Skeletal muscle tissue (tissue), 4 donors: ENCODE results near the gene CTTN. TPM values are rescaled to one million over a fixed set of nuclear protein-coding genes. Genes with fewer than 3 reads are reported as not detected.

Experiments
- H3K27ac ChIP-seq: one replicate; pipeline ENCODE4 v1.7.0; 2013; ENCODE audit warnings: mild to moderate bottlenecking, low read depth, low read length, inconsistent platforms
- H3K27me3 ChIP-seq, 3 donors: one replicate each; pipeline ENCODE4 v1.7.0; 2013; ENCODE audit warnings: low read length in 3 of 3; ENCODE audit not compliant: control insufficient read depth in 3 of 3, insufficient read depth in 3 of 3
- H3K36me3 ChIP-seq, 3 donors: one replicate each; pipeline ENCODE4 v1.7.0; 2013; ENCODE audit warnings: low read length in 3 of 3; ENCODE audit not compliant: control insufficient read depth in 3 of 3, insufficient read depth in 3 of 3
- H3K4me1 ChIP-seq, 3 donors: one replicate each; pipeline ENCODE4 v1.7.0; 2013; ENCODE audit warnings: low read length in 3 of 3, mild to moderate bottlenecking in 3 of 3; ENCODE audit not compliant: control insufficient read depth in 3 of 3, insufficient read depth in 3 of 3
- H3K4me3 ChIP-seq, 3 donors: one replicate each; pipeline ENCODE4 v1.7.0; 2013; ENCODE audit warnings: low read length in 3 of 3
- H3K9ac ChIP-seq, 3 donors: one replicate each; pipeline ENCODE4 v1.7.0; 2013; ENCODE audit warnings: low read length in 3 of 3, mild to moderate bottlenecking in 3 of 3, moderate library complexity in 2 of 3, low read depth in 1 of 3
- H3K9me3 ChIP-seq, 3 donors: one replicate each; pipeline ENCODE4 v1.7.0; 2013; ENCODE audit warnings: low read length in 3 of 3; ENCODE audit not compliant: control insufficient read depth in 3 of 3
- total RNA-seq: library from RNA; depleted of rRNA; stranded (reverse); fragments of >200 nt; gene quantifications from one replicate; pipeline ENCODE4 v1.2.3, GENCODE V29; 2014
- donor health status: Osteomylitis.

The CTTN gene
- total RNA-seq, 1 donor from 2014 or later = 71.5 TPM

GRCh38 chr11:70359451-70360205 is 38.7 kb upstream of the CTTN start:
- no peaks in the 10 kb centered on the region for H3K9me3 ChIP-seq
- H3K36me3 ChIP-seq = peaks cover 44 to 65% (median 64%) of the 10 kb centered on the region in 3 donors
- no peak overlapping the region for H3K27ac ChIP-seq
- H3K27me3 ChIP-seq = no peaks in the 10 kb centered on the region
- no peaks in the 10 kb centered on the region for H3K4me1 ChIP-seq
- H3K9ac ChIP-seq = no peak overlapping the region
- H3K4me3 ChIP-seq = no peak overlapping the region

GRCh38 chr11:70360211-70360610 is 38.1 kb upstream of the CTTN start:
- peaks cover 48 to 66% (median 65%) of the 10 kb centered on the region in 3 donors for H3K36me3 ChIP-seq

DNA sequence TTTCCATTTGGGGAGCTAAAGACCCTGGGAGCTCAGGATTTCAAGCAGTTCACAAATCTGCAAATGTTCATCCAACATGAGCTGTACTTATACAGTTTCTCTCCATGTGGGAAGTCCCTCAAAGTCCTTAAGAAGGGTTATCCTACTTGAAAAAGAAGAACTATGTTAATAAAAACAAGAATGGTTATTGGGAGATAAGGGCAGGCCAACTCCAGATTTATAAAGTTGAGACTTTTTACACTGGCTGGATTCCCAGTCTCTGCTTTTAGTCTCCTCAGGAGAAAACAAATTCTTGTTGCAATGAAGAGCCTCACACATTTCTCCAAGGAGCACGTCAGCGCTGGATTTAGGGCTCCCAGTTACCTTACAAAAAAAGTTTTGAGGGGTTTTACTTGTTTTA is 34.2 kb upstream of the CTTN start:
- no peaks in the 10 kb centered on the region for H3K4me1 ChIP-seq
- no peaks in the 10 kb centered on the region for H3K27me3 ChIP-seq
- peaks cover 32 to 46% (median 43%) of the 10 kb centered on the region in 3 donors for H3K36me3 ChIP-seq
- H3K9ac ChIP-seq = no peak overlapping the region
- H3K9me3 ChIP-seq = no peaks in the 10 kb centered on the region
- H3K4me3 ChIP-seq = no peak overlapping the region
- H3K27ac ChIP-seq = no peak overlapping the region

More at GRCh38 chr11:70360211-70360610, 38.1 kb upstream of the CTTN start:
- Histone ChIP-seq H3K9ac (no peak overlapping the region), H3K27ac (no peak overlapping the region), H3K9me3 (no peaks in the 10 kb centered on the region), H3K27me3 (no peaks in the 10 kb centered on the region), H3K4me3 (no peak overlapping the region), H3K4me1 (no peaks in the 10 kb centered on the region)

DNA sequence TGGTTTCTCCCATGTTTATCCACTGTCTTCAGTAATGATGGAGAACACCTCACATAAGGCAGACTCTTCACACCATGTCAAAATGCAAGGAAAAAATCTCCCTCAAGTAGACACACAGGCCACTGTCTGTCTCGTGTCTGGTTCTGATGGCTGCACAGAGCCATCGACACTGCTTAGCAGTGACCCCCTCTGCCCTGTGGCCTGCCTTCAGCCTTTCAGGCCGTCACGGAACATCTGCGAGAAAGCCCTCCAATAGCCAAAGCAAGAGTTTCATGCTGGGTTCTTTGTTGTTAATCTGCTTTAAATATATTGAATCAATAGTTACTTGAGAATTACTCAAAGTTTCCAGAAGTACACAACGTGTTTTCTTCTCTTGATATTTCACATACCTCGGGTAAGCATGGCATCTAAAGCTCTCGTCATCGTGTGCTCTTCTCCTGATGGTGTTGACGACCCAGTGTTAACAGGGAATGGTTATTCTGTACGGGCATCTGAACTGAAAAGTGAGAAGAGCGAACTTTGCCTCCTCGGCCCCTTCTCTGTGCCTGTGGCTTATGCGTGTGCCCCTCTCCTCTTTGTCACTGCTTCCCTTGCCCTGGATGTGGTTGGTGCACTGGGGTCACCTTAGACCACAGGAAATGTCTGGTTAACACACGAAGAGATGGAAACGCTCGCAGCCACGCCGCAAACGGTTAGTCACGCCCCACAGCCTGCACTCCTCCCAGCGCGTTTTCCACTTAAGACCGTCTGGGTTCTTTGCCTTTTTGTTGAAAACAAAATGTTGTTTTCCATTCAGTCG is 33.4 kb upstream of the CTTN start:
- Histone ChIP-seq H3K27ac (no peak overlapping the region), H3K9me3 (no peaks in the 10 kb centered on the region), H3K4me3 (no peak overlapping the region), H3K36me3 (peaks cover 26 to 42% (median 37%) of the 10 kb centered on the region in 3 donors), H3K9ac (no peak overlapping the region), H3K27me3 (no peaks in the 10 kb centered on the region), H3K4me1 (no peaks in the 10 kb centered on the region)

DNA sequence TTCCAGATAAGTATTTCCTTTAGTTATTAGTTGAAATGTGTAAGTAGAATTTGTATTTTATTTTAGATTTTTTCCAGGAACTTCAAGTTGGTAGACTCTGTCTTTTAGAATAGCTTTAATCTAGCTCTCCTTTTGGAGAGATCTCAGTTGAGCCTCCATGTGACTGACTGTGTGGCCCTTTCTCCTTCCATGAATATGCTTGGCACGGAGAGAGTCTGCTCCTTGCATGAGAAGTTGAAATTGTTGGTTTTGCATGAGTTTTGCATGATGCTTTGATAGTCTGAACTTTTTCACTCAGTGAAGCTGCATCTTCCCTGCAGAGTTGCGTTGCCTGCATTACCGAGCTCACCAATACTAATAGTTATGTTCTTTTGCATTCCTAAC is 32.8 kb upstream of the CTTN start:
- Histone ChIP-seq H3K36me3 (peaks cover 22 to 42% (median 33%) of the 10 kb centered on the region in 3 donors), H3K4me3 (no peak overlapping the region), H3K4me1 (no peaks in the 10 kb centered on the region), H3K27ac (no peak overlapping the region), H3K27me3 (no peaks in the 10 kb centered on the region), H3K9me3 (no peaks in the 10 kb centered on the region), H3K9ac (no peak overlapping the region)

DNA sequence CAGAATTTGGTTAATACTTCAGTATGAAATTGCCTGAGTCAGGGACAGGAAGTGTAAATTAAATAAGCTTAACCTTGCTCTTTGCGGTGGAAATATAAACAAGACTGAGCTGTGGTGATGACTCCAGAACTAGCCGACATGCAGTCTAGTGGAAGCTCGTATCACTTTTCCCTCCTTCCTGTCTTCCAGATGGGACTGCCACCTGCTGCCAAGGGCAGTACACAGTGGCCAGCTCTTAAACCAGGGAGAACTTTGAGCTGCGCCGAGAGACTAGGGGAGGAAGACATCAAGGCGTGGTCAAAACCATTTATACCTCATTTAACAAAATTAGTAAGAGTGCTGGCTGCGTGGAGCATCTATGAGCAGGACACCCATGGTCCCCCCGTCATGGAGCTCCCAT is 31.3 kb upstream of the CTTN start:
- Histone ChIP-seq H3K4me1 (no peaks in the 10 kb centered on the region), H3K9me3 (no peaks in the 10 kb centered on the region), H3K27ac (no peak overlapping the region), H3K27me3 (no peaks in the 10 kb centered on the region), H3K9ac (no peak overlapping the region), H3K4me3 (no peak overlapping the region), H3K36me3 (peaks cover 19 to 33% (median 26%) of the 10 kb centered on the region in 3 donors)

DNA sequence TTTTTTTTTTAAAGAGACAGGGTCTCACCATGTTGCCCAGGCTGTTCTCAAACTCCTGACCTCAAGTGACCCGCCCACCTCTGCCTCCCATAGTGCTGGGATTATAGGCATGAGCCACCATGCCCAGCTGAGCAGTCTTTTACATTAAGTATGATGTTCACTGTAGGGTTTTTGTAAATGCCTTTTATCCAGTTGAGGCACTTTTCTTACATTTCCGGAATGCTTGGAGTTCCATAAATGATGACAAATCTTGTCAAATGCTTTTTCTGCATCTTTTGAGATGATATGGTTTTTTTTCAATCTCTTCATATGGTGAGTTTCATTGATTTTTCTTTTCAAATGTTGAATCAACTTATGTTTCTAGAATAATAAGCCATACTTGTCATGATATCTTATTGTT is 29.4 kb upstream of the CTTN start:
- H3K9me3 ChIP-seq = no peaks in the 10 kb centered on the region
- peaks cover 23 to 39% (median 26%) of the 10 kb centered on the region in 3 donors for H3K36me3 ChIP-seq
- H3K9ac ChIP-seq = no peak overlapping the region
- no peak overlapping the region for H3K27ac ChIP-seq
- no peak overlapping the region for H3K4me3 ChIP-seq
- H3K27me3 ChIP-seq = no peaks in the 10 kb centered on the region
- H3K4me1 ChIP-seq = no peaks in the 10 kb centered on the region

- H3K36me3 ChIP-seq = peaks cover 22 to 44% (median 25%) of the 10 kb centered on the region in 3 donors
- H3K9ac ChIP-seq = no peak overlapping the region
- no peaks in the 10 kb centered on the region for H3K27me3 ChIP-seq
- no peaks in the 10 kb centered on the region for H3K4me1 ChIP-seq
- no peak overlapping the region for H3K27ac ChIP-seq
- no peak overlapping the region for H3K4me3 ChIP-seq
- no peaks in the 10 kb centered on the region for H3K9me3 ChIP-seq
Measured at GRCh38 chr11:70371241-70371640, 27.1 kb upstream of the CTTN start.

GRCh38 chr11:70372076-70372475 is 26.3 kb upstream of the CTTN start:
- no peak overlapping the region for H3K9ac ChIP-seq
- H3K27ac ChIP-seq = no peak overlapping the region
- no peak overlapping the region for H3K4me3 ChIP-seq
- H3K27me3 ChIP-seq = no peaks in the 10 kb centered on the region
- peaks cover 27 to 45% (median 29%) of the 10 kb centered on the region in 3 donors for H3K36me3 ChIP-seq
- no peaks in the 10 kb centered on the region for H3K4me1 ChIP-seq
- no peaks in the 10 kb centered on the region for H3K9me3 ChIP-seq

DNA sequence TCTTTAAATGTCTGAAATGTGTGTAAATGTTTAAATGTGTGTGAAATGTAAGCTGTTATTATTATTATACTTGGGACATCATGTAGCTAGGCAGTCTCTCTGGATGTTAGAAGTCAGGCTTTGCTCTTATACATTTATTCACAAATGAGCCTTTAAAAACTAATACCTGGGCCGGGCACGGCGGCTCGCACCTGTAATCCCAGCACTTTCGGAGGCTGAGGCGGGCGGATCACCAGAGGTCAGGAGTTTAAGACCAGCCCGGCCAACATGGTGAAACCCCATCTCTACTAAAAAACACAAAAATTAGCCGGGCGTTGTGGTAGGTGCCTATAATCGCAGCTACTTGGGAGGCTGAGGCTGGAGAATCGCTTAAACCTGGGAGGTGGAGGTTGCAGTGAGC is 21.7 kb upstream of the CTTN start:
- Histone ChIP-seq H3K9ac (no peak overlapping the region), H3K36me3 (peaks cover 40 to 62% (median 46%) of the 10 kb centered on the region in 3 donors), H3K4me1 (peaks cover 0 to 4% (median 0%) of the 10 kb centered on the region in 3 donors), H3K27ac (no peak overlapping the region), H3K27me3 (no peaks in the 10 kb centered on the region), H3K9me3 (no peaks in the 10 kb centered on the region), H3K4me3 (no peak overlapping the region)
